ENCODE data around the gene CPNE4.

DNA sequence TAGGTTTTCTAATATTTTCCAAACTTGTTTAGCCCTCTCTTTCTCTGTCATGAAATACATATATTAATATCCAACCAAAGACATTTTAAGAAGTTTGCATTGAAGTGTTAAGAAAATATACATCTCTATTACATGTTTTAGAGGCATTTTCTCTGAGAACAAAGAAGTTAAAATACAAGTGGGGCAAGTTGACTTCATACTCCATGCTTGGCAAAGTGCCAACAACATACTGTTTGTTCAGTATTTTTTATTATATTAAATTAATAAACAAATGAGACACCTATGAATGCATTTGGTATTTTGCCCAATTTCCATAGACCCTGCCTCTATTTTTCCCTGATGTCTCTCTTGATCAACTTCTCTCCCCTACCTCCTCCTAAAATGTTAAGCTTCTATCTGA lies 299.3 kb downstream of the CPNE4 start:
- TF ChIP-seq, protein P1, sequence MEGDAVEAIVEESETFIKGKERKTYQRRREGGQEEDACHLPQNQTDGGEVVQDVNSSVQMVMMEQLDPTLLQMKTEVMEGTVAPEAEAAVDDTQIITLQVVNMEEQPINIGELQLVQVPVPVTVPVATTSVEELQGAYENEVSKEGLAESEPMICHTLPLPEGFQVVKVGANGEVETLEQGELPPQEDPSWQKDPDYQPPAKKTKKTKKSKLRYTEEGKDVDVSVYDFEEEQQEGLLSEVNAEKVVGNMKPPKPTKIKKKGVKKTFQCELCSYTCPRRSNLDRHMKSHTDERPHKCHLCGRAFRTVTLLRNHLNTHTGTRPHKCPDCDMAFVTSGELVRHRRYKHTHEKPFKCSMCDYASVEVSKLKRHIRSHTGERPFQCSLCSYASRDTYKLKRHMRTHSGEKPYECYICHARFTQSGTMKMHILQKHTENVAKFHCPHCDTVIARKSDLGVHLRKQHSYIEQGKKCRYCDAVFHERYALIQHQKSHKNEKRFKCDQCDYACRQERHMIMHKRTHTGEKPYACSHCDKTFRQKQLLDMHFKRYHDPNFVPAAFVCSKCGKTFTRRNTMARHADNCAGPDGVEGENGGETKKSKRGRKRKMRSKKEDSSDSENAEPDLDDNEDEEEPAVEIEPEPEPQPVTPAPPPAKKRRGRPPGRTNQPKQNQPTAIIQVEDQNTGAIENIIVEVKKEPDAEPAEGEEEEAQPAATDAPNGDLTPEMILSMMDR (IDR thresholded peaks at IDR 0.05): no peak
- no peak for TF ChIP-seq POLR2A (IDR thresholded peaks at IDR 0.05)

Measured in vagina (tissue), 2 donors.